Upper lobe of left lung (tissue), 6 donors: ENCODE results near the gene PLEKHA1. TPM values are rescaled to one million over a fixed set of nuclear protein-coding genes. Genes with fewer than 3 reads are reported as not detected.

Experiments
- ATAC-seq, 2 donors: fragments of 200-7000 bp; cut with Tn5 transposase; one replicate each; pipeline ENCODE4 v1.9.1; 2022; ENCODE audit warnings: mild to moderate bottlenecking in 2 of 2, moderate library complexity in 2 of 2; ENCODE audit not compliant: low FRiP score in 2 of 2
- DNase-seq, 2 donors: peaks; one replicate each; pipeline ENCODE4 v3.0.0-alpha.2; 2019 to 2020
- H3K27ac ChIP-seq, 4 donors: fragments of 200-600 bp; sonication (generic); one replicate each; pipeline ENCODE4 v1.5.1; 2016 to 2019
- H3K27me3 ChIP-seq, 4 donors: fragments of 200-600 bp; sonication (generic); one replicate each; pipeline ENCODE4 v1.5.1; 2017 to 2019
- H3K36me3 ChIP-seq, 4 donors: fragments of 200-600 bp; sonication (generic); one replicate each; pipeline ENCODE4 v1.5.1; 2016 to 2019
- H3K4me1 ChIP-seq, 4 donors: fragments of 200-600 bp; sonication (generic); one replicate each; pipeline ENCODE4 v1.5.1; 2018 to 2019
- H3K4me3 ChIP-seq, 4 donors: fragments of 200-600 bp; sonication (generic); one replicate each; pipeline ENCODE4 v1.5.1; 2017 to 2019; ENCODE audit warnings: mild to moderate bottlenecking in 2 of 4, moderate library complexity in 1 of 4
- H3K9me3 ChIP-seq, 4 donors: fragments of 200-600 bp; sonication (generic); one replicate each; pipeline ENCODE4 v1.5.1; 2018 to 2019
- EP300 ChIP-seq, 4 donors: sonication (generic); formaldehyde crosslinking; IDR thresholded peaks; one replicate each; pipeline ENCODE4 v1.5.1; 2017; ENCODE audit warnings: antibody characterized with exemption in 4 of 4, control low read depth in 2 of 4
- POLR2A ChIP-seq, 4 donors: fragments of 450-650 bp; IDR thresholded peaks; one replicate each; pipeline ENCODE4 v1.5.1; 2016 to 2017; ENCODE audit warnings: antibody characterized with exemption in 4 of 4, mild to moderate bottlenecking in 2 of 4
- POLR2AphosphoS5 ChIP-seq, 2 donors: sonication (generic); formaldehyde crosslinking; IDR thresholded peaks; one replicate each; pipeline ENCODE4 v1.5.1; 2017; ENCODE audit warnings: antibody characterized with exemption in 2 of 2
- WGBS, 2 donors: methylation state at CpG; one replicate each; pipeline ENCODE4 v1.1.5; 2017 to 2018; 5-methylcytosine and 5-hydroxymethylcytosine counted together
- total RNA-seq, 6 donors: library from RNA; depleted of rRNA in 4 of 6; stranded (reverse); fragments of >200 nt in 4 of 6; gene quantifications; one replicate each; pipeline versions ENCODE4 v1.1.0 to v1.2.1, GENCODE V29; 2016 to 2021
- TF ChIP-seq, protein P1 (sequence below), 6 experiments: fragments of 450-650 bp in 4 of 6; fragments of 200-600 bp in 2 of 6; sonication (generic) in 2 of 6; IDR thresholded peaks; one replicate each; pipeline ENCODE4 v1.5.1; 2016 to 2019; ENCODE audit warnings: antibody characterized with exemption in 6 of 6
- donor health status: DM: no; HTN: no; CAD: no; lungs with moderate emphysema.
- donor health status: DM: no; HTN: yes; CAD: no; lungs with severe emphysema.

PLEKHA1 gene
- total RNA-seq, 6 donors from 2014 or later: 29.5 to 78.4 (median 43.7) TPM

DNA sequence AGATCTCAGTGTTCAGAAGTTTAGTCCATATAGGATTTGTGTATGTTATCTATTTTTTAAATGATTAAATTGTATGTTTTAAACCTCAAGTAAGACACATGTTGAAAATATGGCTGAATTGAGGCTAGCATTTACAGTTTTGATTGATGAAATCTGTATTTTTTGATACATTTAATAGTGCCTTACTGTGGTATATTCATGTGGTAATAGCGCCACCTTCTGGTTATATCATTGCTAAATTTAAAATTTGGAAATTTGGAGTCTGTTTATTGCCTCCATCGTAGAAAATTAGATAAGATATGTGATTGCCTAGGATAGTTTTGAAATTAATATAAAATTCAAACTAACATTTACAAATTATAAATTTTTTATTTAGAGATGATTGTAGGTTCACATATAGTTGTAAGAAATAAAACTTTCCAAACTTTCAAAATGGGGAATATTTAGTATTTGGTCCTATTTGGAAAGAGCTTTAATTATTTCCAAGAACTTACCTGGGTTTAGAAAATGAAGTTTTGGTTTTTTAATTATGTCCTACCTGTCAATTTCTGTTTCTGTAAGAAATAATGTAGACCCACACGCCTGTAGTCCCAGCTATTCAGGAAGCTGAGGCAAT lies 60.8 kb downstream of the PLEKHA1 start:
- Histone ChIP-seq H3K4me3 (no peak overlapping the region), H3K27ac (no peak overlapping the region), H3K36me3 (peaks cover 0 to 17% (median 2%) of the 10 kb centered on the region in 4 donors), H3K27me3 (no peaks in the 10 kb centered on the region), H3K4me1 (no peaks in the 10 kb centered on the region), H3K9me3 (no peaks in the 10 kb centered on the region)
- ATAC-seq (peak in 1 of 2 donors; percentile 53), DNase-seq (no peak)
- 34% methylated on average over 3 of the region's 3 CpGs for WGBS, 2 donors
- no peak for TF ChIP-seq POLR2A (IDR thresholded peaks at IDR 0.05)
- TF ChIP-seq, protein P1, sequence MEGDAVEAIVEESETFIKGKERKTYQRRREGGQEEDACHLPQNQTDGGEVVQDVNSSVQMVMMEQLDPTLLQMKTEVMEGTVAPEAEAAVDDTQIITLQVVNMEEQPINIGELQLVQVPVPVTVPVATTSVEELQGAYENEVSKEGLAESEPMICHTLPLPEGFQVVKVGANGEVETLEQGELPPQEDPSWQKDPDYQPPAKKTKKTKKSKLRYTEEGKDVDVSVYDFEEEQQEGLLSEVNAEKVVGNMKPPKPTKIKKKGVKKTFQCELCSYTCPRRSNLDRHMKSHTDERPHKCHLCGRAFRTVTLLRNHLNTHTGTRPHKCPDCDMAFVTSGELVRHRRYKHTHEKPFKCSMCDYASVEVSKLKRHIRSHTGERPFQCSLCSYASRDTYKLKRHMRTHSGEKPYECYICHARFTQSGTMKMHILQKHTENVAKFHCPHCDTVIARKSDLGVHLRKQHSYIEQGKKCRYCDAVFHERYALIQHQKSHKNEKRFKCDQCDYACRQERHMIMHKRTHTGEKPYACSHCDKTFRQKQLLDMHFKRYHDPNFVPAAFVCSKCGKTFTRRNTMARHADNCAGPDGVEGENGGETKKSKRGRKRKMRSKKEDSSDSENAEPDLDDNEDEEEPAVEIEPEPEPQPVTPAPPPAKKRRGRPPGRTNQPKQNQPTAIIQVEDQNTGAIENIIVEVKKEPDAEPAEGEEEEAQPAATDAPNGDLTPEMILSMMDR (IDR thresholded peaks at IDR 0.05): peak; percentile 27 to 76 (median 60)

DNA sequence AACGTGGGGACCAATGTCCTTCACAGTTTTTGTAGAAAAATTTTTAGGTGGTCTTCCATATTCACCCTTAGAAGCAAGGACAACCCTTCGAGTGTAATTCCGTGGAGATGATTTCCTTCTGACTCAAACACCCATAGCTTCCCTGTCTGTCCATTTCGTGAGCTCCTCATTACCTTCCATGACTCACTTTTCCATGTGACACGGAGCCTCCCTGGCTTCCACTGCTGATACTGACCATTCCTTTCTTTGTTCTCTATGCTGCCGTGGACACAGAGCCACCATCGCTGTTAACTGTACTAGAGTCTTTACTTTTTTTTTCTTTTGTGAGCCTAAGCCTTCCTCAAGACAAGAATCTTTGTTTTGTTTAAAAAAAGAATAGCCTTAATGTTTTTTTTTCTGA lies 67.5 kb downstream of the PLEKHA1 start:
- no peaks in the 10 kb centered on the region for H3K4me1 ChIP-seq
- DNase-seq: no peak
- WGBS, 2 donors: 78 to 82% methylated on average over 7 of the region's 7 CpGs
- no peak overlapping the region for H3K27ac ChIP-seq
- H3K9me3 ChIP-seq: no peaks in the 10 kb centered on the region
- H3K36me3 ChIP-seq: no peaks in the 10 kb centered on the region
- ATAC-seq: peak in 1 of 2 donors; percentile 46
- no peak overlapping the region for H3K4me3 ChIP-seq
- TF ChIP-seq POLR2A (IDR thresholded peaks at IDR 0.05) (no peak), POLR2AphosphoS5 (IDR thresholded peaks at IDR 0.05) (no peak), EP300 (IDR thresholded peaks at IDR 0.05) (no peak)
- TF ChIP-seq, protein P1 (IDR thresholded peaks at IDR 0.05): no peak
- H3K27me3 ChIP-seq: no peaks in the 10 kb centered on the region

DNA sequence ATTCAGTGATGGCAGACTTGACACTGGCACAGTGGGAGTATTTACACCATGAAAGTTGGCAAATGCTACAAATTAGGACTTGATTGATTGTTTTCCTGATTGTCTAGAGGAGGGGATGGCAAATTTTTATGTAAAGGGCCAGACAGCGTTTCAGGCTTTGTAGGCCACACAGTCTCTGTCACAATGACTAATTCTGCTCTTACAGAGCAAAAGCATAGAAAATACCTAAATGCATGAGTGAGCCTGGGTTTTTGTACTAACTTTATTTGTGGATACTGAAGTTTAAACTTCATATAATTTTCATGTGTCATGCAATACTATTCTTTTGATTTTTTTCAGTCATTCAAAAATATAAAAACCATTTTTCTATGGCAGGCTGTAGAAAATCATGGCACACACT lies 71.0 kb downstream of the PLEKHA1 start:
- Histone ChIP-seq H3K4me3 (no peak overlapping the region), H3K36me3 (no peaks in the 10 kb centered on the region), H3K27ac (no peak overlapping the region), H3K27me3 (no peaks in the 10 kb centered on the region), H3K9me3 (no peaks in the 10 kb centered on the region), H3K4me1 (peaks cover 0 to 9% (median 4%) of the 10 kb centered on the region in 4 donors)
- DNase-seq (no peak), ATAC-seq (no peak)
- 77 to 78% methylated on average over 1 of the region's 1 CpG for WGBS, 2 donors
- TF ChIP-seq, protein P1 (IDR thresholded peaks at IDR 0.05): no peak
- no peak for TF ChIP-seq POLR2AphosphoS5 (IDR thresholded peaks at IDR 0.05)
- no peak for TF ChIP-seq EP300 (IDR thresholded peaks at IDR 0.05)
- TF ChIP-seq POLR2A (IDR thresholded peaks at IDR 0.05): no peak

DNA sequence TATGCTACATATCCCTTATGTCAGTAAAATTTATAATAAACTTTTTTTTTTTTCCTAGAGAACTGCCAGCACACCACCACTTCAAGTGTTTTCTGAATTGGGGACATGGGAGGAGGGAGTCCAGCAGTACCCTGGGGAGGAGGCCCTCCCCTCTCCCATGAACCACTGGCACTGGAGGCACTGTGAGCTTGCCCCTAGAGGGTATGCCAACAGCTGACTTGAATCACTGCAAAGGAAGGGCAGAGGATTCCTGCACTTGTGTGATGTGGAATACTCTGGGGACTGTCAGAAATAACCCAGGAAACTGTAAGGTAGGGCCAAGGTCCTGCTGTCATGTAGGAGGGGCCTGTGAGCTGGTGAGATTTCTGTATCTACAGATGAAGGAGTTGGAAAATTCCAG lies 71.4 kb downstream of the PLEKHA1 start:
- Histone ChIP-seq H3K36me3 (no peaks in the 10 kb centered on the region), H3K27me3 (no peaks in the 10 kb centered on the region), H3K9me3 (no peaks in the 10 kb centered on the region), H3K4me3 (no peak overlapping the region), H3K27ac (no peak overlapping the region), H3K4me1 (peaks cover 0 to 9% (median 5%) of the 10 kb centered on the region in 4 donors)
- no peak for ATAC-seq
- no peak for DNase-seq
- no peak for TF ChIP-seq POLR2AphosphoS5 (IDR thresholded peaks at IDR 0.05)
- no peak for TF ChIP-seq EP300 (IDR thresholded peaks at IDR 0.05)
- TF ChIP-seq, protein P1 (IDR thresholded peaks at IDR 0.05): no peak
- TF ChIP-seq POLR2A (IDR thresholded peaks at IDR 0.05): no peak
